RWPE1 (cell line): ENCODE measurements around the gene RUBCN.
"Not testable (repeated sequence)": the region's sequence is repeated elsewhere in the genome, so short reads cannot be mapped to it uniquely, and the experiment has no call there.

Source experiments
- CTCF ChIA-PET: fragments of 350-600 bp; sonication (Branson Sonifier 250); formaldehyde crosslinking; extraction: SDS; loops from one replicate; lab custom pipeline; 2021; lab: Yijun Ruan, JAX
- POLR2A ChIA-PET: fragments of 400-600 bp; formaldehyde crosslinking; extraction: SDS; loops from one replicate; lab custom pipeline; 2020; ENCODE audit warnings: antibody characterized with exemption; ENCODE audit not compliant: low non-redundant PET; lab: Yijun Ruan, JAX
- DNase-seq: peaks from one replicate; pipeline ENCODE4 v3.0.0; 2012; ENCODE audit warnings: low spot score
- H3K27ac ChIP-seq: fragments of 450-650 bp; 2 replicates; pipeline ENCODE4 v1.5.1; 2017
- CTCF ChIP-seq: fragments of 450-650 bp; conservative IDR thresholded peaks from 2 replicates; pipeline ENCODE4 v1.5.1; 2017; ENCODE audit warnings: low read depth, mild to moderate bottlenecking

The RUBCN gene

DNA sequence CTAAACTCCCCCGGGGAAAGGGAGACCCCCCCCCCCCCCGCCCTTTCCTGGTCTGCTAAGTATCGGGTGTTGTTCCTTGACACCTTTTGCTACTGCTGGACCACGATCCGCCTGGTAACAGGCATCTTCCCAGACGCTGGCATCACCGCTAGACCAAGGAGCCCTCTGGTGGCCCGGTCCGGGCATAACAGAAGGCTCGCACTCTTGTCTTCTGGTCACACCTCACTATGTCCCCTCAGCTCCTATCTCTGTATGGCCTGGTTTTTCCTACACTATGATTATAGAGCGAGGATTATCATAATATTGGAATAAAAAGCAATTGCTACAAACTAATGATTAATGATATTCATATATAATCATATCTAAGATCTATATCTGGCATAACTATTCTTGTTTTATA lies 104.7 kb downstream of the RUBCN start:
- CTCF ChIA-PET, result interaction anchor here (0.6 to 0.7 kb wide), 2 partner anchors 291 to 1076 kb away, joined by 3 to 5 read pairs; no protein-coding TSS in a partner anchor
- peak; percentile 16; the same call in 1 of the 2 replicates for TF ChIP-seq CTCF
- DNase-seq, POLR2A ChIA-PET, H3K27ac ChIP-seq: not testable (repeated sequence)

DNA sequence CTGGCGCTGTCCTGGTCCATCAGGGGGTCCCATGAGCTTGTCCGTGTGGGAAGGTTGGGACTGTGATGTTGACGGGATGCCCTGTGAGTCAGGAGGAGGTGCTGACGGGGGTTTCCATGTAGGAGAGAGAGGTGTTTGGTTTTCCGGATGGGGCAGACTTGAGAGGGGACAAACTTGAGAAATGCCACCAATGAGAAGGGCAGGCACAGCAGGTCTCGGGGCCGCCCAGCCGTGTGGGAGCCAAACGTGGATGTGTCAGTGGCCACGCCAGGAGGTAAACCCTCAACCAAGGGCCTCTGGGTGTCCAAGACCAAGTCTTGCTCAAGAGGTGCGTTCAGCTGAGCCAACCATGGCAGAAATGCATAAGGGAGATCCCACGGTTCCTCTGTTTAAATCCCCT lies 105.9 kb downstream of the RUBCN start:
- CTCF ChIA-PET, POLR2A ChIA-PET, H3K27ac ChIP-seq, DNase-seq: not testable (repeated sequence)

DNA sequence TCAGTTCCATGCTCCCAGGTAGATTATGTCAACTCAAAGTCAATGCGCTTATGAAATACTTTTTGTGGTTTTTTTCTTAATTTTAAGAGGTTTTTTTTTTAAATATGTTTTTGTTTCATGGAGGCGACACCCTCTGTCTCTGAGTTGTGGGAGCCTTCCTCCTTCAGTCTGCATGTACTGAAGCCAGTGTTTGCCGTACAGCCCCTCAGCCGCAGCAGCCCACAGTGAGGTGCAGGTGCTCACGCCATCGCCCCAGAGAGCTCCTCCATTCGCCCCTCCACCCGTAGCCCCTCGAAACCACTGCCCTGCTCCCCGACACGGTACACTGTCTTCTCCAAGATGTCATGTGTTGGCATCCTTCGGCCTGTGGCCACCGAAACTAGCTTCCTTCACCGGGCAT lies 107.4 kb downstream of the RUBCN start:
- CTCF ChIA-PET, result interaction anchor here (0.6 kb wide), 1 partner anchor 1364 kb away, joined by 3 read pairs; no protein-coding TSS in a partner anchor
- POLR2A ChIA-PET, result not testable (repeated sequence)

DNA sequence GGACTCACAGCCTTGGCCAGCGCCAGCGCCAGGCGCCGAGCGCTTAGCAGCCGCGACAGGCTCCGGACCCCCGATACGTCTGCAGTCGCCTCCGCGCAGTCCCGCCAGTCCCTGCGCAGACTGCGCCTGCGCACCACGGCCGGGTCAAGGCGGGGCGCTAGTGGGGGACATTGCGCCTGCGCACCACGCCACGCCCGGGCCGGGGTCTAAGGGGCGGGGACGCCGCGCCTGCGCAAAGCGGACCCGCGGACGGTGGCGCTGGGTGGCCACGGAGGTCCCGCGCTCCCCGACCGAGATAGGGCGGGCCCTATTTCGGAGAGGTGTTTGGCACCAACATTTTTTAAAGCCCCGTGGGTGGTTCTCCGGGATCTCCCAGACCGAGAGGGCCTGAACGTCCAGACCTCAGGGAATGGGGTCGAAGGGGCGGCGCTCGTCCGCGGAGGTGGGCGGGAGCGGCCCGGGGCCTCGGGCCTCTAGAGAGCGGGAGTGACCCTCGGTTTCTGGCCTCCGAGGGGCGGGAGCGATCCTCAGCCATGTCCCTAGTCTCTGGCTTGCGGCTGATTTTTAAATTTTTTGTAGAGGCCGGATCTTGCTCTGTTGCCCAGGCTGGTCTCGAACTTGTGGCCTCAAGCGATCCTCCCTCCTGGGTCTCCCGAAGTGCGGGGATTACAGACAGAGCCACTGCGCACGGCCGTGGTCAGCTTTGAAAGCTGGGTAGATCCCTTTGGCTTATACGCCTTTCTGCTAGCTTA lies 108.8 kb downstream of the RUBCN start:
- peak overlapping the region; percentile 79 for H3K27ac ChIP-seq

More for the DNA sequence above, 107.4 kb downstream of the RUBCN start:
- H3K27ac ChIP-seq, DNase-seq: not testable (repeated sequence)

DNA sequence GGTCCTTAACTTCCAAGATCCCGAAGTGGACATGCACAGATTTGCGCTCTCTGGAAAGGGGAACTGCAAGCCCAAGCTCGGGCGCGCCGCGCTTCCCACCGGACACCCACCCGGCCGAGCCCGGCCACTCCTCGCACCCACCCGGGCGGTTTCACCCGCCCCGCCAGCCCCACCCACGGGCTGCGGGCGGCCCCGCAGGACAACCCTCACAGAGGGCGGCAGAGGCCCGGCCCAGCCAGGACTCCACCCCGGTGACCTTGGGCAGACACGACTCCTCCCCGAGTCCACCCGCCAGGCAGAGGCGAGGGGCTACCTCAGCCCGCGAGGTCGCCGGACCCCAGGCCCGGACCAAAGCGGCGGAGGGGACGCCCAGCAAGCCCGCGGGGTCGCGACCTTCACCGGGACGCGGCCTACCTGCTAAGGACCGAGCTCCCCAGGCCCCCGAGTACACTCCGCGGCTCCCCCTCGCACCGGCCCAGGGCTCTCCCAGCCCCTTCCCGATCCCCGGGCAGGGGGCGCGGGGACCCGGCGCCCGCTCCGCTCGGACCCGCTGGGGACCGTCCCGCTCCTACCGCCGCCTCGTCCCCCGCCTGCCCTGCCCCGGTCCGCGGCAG lies 109.4 kb downstream of the RUBCN start:
- DNase-seq, POLR2A ChIA-PET, CTCF ChIA-PET: not testable (repeated sequence)
- H3K27ac ChIP-seq, result peak overlapping the region; percentile 79

More for the DNA sequence above, 108.8 kb downstream of the RUBCN start:
- peak; percentile 42 for DNase-seq
- CTCF ChIA-PET, POLR2A ChIA-PET: not testable (repeated sequence)

DNA sequence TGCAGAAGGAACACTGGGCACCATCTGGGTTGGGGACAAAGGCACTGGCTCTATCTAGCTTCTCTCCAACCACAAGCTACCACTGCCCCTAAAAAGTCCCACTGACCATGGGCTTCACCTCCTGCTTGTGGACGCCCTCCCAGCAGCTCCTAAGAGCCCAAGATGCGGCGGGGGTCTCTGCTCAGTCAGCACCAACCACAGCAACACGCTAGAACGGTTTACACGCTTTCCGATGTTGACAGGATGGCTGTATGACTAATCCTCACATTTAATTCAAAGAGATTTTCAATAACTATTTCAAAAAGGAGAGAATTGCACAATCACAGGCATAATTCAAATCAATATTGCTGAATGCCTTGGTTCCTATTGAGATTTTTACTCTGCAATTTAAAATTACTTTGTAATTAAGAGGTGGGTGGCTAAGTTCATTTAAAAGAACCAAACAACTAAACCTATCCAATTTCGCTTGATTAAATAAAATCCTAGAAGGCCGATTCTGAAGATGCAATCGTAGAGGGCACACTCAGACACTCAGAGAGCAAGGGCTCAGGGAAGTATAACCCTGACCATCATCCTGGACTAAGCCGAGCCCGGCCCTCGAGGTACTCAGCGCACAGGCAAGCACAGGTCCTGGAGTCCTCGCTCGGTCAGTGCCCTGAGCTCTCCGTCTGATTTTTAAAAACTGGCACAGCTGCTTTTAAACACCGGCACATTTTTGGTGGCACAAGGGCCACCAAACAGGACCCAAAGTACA lies 110.1 kb downstream of the RUBCN start:
- DNase-seq, POLR2A ChIA-PET, CTCF ChIA-PET: not testable (repeated sequence)
- peak overlapping the region; percentile 79; the same call in 1 of the 2 replicates for H3K27ac ChIP-seq

- POLR2A ChIA-PET, H3K27ac ChIP-seq, CTCF ChIA-PET, DNase-seq: not testable (repeated sequence)
Observed at GRCh38 chr3:197621478-197621877, 115.2 kb downstream of the RUBCN start.
